Measurements from ENCODE around the gene AGAP1. TPM values are rescaled to one million over a fixed set of nuclear protein-coding genes. Genes with fewer than 3 reads are reported as not detected.

AGAP1 gene
- total and polyA plus RNA-seq, 7 donors = 10.8 to 42.7 (median 18.6) TPM

- Histone ChIP-seq H3K36me3 (no peaks in the 10 kb centered on the region), H3K27ac (no peak overlapping the region), H3K9me3 (no peaks in the 10 kb centered on the region), H3K4me3 (no peak overlapping the region), H3K27me3 (no peaks in the 10 kb centered on the region), H3K4me1 (peaks cover 0 to 6% (median 0%) of the 10 kb centered on the region in 4 donors)
- DNase-seq = no peak
- 94 to 96% methylated on average over 7 of the region's 7 CpGs for WGBS, 2 donors
- TF ChIP-seq POLR2AphosphoS5 (IDR thresholded peaks at IDR 0.05) (no peak), CTCF (IDR thresholded peaks at IDR 0.05) (no peak), POLR2A (IDR thresholded peaks at IDR 0.05) (no peak), EP300 (IDR thresholded peaks at IDR 0.05) (no peak)
- intact Hi-C loops (cut with DNase I) = no loop called here
Observed at GRCh38 chr2:235537186-235537585, 43.3 kb downstream of the AGAP1 start.

- H3K4me3 ChIP-seq = no peak overlapping the region
- H3K9me3 ChIP-seq = no peaks in the 10 kb centered on the region
- peaks cover 0 to 6% (median 0%) of the 10 kb centered on the region in 4 donors for H3K4me1 ChIP-seq
- intact Hi-C loops (cut with DNase I) = no loop called here
- H3K27me3 ChIP-seq = no peaks in the 10 kb centered on the region
- H3K36me3 ChIP-seq = no peaks in the 10 kb centered on the region
- TF ChIP-seq POLR2AphosphoS5 (IDR thresholded peaks at IDR 0.05) (no peak), EP300 (IDR thresholded peaks at IDR 0.05) (no peak)
- WGBS, 2 donors = 76 to 88% methylated on average over 5 of the region's 5 CpGs
- H3K27ac ChIP-seq = no peak overlapping the region
- no peak for DNase-seq
Observed at GRCh38 chr2:235537587-235537986, 43.7 kb downstream of the AGAP1 start.

GRCh38 chr2:235538144-235538639 is 44.3 kb downstream of the AGAP1 start:
- DNase-seq = no peak
- 53 to 72% methylated on average over 7 of the region's 7 CpGs for WGBS, 2 donors
- no peak for TF ChIP-seq POLR2AphosphoS5 (IDR thresholded peaks at IDR 0.05)
- TF ChIP-seq EP300 (IDR thresholded peaks at IDR 0.05) = no peak
- TF ChIP-seq POLR2A (IDR thresholded peaks at IDR 0.05) = no peak
- TF ChIP-seq CTCF (IDR thresholded peaks at IDR 0.05) = no peak
- H3K9me3 ChIP-seq = no peaks in the 10 kb centered on the region
- H3K4me3 ChIP-seq = no peak overlapping the region
- H3K4me1 ChIP-seq = peaks cover 0 to 6% (median 0%) of the 10 kb centered on the region in 4 donors
- intact Hi-C loops (cut with DNase I) = no loop called here
- H3K36me3 ChIP-seq = no peaks in the 10 kb centered on the region
- H3K27me3 ChIP-seq = no peaks in the 10 kb centered on the region
- H3K27ac ChIP-seq = no peak overlapping the region

- Histone ChIP-seq H3K36me3 (no peaks in the 10 kb centered on the region), H3K27ac (no peak overlapping the region), H3K4me1 (peaks cover 0 to 6% (median 0%) of the 10 kb centered on the region in 4 donors), H3K27me3 (no peaks in the 10 kb centered on the region), H3K4me3 (no peak overlapping the region), H3K9me3 (no peaks in the 10 kb centered on the region)
- whole genome bisulfite sequencing, 2 donors = 21 to 69% methylated on average over 5 of the region's 5 CpGs
- no peak for DNase-seq
- TF ChIP-seq EP300 (IDR thresholded peaks at IDR 0.05) (no peak), POLR2AphosphoS5 (IDR thresholded peaks at IDR 0.05) (no peak), CTCF (IDR thresholded peaks at IDR 0.05) (no peak), POLR2A (IDR thresholded peaks at IDR 0.05) (no peak)
- intact Hi-C loops (cut with DNase I) = no loop called here
Observed at GRCh38 chr2:235538981-235539380, 45.1 kb downstream of the AGAP1 start.

GRCh38 chr2:235539773-235540172 is 45.9 kb downstream of the AGAP1 start:
- Histone ChIP-seq H3K4me3 (no peak overlapping the region), H3K27ac (no peak overlapping the region), H3K9me3 (no peaks in the 10 kb centered on the region), H3K4me1 (peaks cover 0 to 6% (median 0%) of the 10 kb centered on the region in 4 donors), H3K36me3 (no peaks in the 10 kb centered on the region), H3K27me3 (no peaks in the 10 kb centered on the region)
- intact Hi-C loops (cut with DNase I) = no loop called here
- WGBS, 2 donors = 89 to 92% methylated on average over 7 of the region's 7 CpGs
- TF ChIP-seq POLR2AphosphoS5 (IDR thresholded peaks at IDR 0.05) = no peak
- no peak for TF ChIP-seq CTCF (IDR thresholded peaks at IDR 0.05)
- no peak for TF ChIP-seq POLR2A (IDR thresholded peaks at IDR 0.05)
- TF ChIP-seq EP300 (IDR thresholded peaks at IDR 0.05) = no peak
- DNase-seq = no peak

Measured in sigmoid colon (tissue), 7 donors.